ENCODE data around the gene PDE11A.

The PDE11A gene

DNA sequence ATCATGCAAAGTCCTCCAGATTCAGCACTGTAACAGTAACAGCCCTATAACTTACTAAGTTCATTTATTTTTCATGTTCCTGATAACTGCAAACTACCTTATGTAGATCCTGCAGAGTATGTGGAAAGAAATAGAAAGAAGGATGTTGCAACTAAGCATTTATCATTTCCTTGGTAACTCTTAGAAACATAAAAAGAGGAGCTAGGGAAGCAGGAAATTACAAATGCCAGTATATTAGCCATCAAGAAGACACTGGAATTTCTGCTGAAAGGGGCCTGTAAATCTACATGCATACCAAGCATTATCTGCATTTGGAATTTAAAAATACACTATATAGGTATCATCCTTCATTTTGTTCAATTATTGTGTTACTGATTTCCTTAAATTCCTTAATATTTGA is 66.8 kb downstream of the PDE11A start:
- TF ChIP-seq POLR2AphosphoS5 (IDR thresholded peaks at IDR 0.05; ENCODE audit: low read depth, low read length) (no peak), SIN3A (IDR thresholded peaks at IDR 0.05; ENCODE audit: borderline replicate concordance, insufficient read depth, low read length) (no peak), FOXP2 (optimal IDR thresholded peaks at IDR 0.05; ENCODE audit: borderline replicate concordance, extremely low read depth, extremely low read length, insufficient read depth) (no peak), TAF1 (IDR thresholded peaks at IDR 0.05; ENCODE audit: borderline replicate concordance, insufficient read depth, low read length) (no peak)
- TF ChIP-seq, protein P1, sequence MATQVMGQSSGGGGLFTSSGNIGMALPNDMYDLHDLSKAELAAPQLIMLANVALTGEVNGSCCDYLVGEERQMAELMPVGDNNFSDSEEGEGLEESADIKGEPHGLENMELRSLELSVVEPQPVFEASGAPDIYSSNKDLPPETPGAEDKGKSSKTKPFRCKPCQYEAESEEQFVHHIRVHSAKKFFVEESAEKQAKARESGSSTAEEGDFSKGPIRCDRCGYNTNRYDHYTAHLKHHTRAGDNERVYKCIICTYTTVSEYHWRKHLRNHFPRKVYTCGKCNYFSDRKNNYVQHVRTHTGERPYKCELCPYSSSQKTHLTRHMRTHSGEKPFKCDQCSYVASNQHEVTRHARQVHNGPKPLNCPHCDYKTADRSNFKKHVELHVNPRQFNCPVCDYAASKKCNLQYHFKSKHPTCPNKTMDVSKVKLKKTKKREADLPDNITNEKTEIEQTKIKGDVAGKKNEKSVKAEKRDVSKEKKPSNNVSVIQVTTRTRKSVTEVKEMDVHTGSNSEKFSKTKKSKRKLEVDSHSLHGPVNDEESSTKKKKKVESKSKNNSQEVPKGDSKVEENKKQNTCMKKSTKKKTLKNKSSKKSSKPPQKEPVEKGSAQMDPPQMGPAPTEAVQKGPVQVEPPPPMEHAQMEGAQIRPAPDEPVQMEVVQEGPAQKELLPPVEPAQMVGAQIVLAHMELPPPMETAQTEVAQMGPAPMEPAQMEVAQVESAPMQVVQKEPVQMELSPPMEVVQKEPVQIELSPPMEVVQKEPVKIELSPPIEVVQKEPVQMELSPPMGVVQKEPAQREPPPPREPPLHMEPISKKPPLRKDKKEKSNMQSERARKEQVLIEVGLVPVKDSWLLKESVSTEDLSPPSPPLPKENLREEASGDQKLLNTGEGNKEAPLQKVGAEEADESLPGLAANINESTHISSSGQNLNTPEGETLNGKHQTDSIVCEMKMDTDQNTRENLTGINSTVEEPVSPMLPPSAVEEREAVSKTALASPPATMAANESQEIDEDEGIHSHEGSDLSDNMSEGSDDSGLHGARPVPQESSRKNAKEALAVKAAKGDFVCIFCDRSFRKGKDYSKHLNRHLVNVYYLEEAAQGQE (IDR thresholded peaks at IDR 0.05; ENCODE audit: insufficient read depth in 1 of 2, low read depth in 2 of 2, low read length in 2 of 2) = no peak

DNA sequence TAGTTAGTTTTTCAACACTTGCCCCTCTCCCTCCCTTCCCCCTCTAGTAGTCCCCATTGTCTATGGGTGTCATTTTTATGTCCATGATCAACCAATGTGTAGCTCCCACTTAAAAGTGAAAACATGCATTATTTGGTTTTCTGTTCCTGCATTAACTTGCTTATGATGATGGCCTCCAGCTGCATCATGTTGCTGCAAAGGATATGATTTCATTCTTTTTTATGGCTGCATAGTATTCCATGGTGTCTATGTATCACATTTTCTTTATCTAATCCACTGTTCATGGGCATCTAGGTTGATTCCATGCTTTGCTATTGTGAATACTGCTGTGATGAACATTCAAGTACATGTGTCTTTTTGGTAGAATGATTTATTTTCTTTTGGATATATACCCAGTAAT is 70.5 kb downstream of the PDE11A start:
- TF ChIP-seq FOXP2 (optimal IDR thresholded peaks at IDR 0.05; ENCODE audit: borderline replicate concordance, extremely low read depth, extremely low read length, insufficient read depth) (no peak), SIN3A (IDR thresholded peaks at IDR 0.05; ENCODE audit: borderline replicate concordance, insufficient read depth, low read length) (no peak), TAF1 (IDR thresholded peaks at IDR 0.05; ENCODE audit: borderline replicate concordance, insufficient read depth, low read length) (no peak), POLR2AphosphoS5 (IDR thresholded peaks at IDR 0.05; ENCODE audit: low read depth, low read length) (no peak)
- TF ChIP-seq, protein P1 (IDR thresholded peaks at IDR 0.05; ENCODE audit: insufficient read depth in 1 of 2, low read depth in 2 of 2, low read length in 2 of 2) = no peak

DNA sequence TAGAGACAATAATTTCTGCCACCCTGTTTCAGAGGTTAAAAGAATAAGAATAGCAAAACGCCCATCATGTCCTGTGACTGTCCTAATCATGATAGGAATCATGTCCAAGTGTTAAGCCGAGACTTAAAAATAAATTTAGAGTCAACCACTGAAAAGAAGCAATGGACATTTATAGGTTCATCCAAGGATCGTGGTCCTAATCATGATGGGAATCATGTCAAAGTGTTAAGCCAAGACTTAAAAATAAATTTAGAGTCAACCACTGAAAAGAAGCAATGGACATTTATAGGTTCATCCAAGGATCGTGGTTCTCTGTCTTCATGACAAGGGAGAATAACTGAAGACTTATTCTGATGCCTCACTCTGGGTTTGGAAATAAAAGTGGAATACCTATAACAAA is 73.6 kb downstream of the PDE11A start:
- no peak for TF ChIP-seq SIN3A (IDR thresholded peaks at IDR 0.05; ENCODE audit: borderline replicate concordance, insufficient read depth, low read length)
- TF ChIP-seq TAF1 (IDR thresholded peaks at IDR 0.05; ENCODE audit: borderline replicate concordance, insufficient read depth, low read length) = no peak
- TF ChIP-seq, protein P1 (IDR thresholded peaks at IDR 0.05; ENCODE audit: insufficient read depth in 1 of 2, low read depth in 2 of 2, low read length in 2 of 2) = no peak
- TF ChIP-seq FOXP2 (optimal IDR thresholded peaks at IDR 0.05; ENCODE audit: borderline replicate concordance, extremely low read depth, extremely low read length, insufficient read depth) = no peak
- TF ChIP-seq POLR2AphosphoS5 (IDR thresholded peaks at IDR 0.05; ENCODE audit: low read depth, low read length) = no peak

DNA sequence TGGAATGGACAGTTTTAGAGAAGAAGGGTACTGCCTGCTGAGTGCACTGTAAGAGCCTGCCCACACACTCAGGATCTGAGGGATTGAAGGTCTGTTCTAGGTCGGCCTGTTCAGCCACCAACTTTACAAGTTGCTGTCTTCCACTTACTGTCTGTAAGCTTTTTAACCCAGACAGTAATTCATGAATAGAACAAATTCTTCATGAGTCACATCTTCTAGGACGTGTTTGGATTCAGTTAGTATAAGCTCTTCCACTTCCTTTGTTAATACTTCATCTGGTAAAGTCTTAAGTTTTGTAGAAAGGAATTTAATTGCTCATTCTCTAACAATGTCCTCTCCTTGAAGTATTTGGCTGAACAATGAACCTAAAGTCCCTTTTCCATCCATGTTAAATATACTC is 74.6 kb downstream of the PDE11A start:
- TF ChIP-seq POLR2AphosphoS5 (IDR thresholded peaks at IDR 0.05; ENCODE audit: low read depth, low read length) = no peak
- TF ChIP-seq, protein P1 (IDR thresholded peaks at IDR 0.05; ENCODE audit: insufficient read depth in 1 of 2, low read depth in 2 of 2, low read length in 2 of 2) = no peak
- no peak for TF ChIP-seq SIN3A (IDR thresholded peaks at IDR 0.05; ENCODE audit: borderline replicate concordance, insufficient read depth, low read length)
- TF ChIP-seq FOXP2 (optimal IDR thresholded peaks at IDR 0.05; ENCODE audit: borderline replicate concordance, extremely low read depth, extremely low read length, insufficient read depth) = no peak
- no peak for TF ChIP-seq TAF1 (IDR thresholded peaks at IDR 0.05; ENCODE audit: borderline replicate concordance, insufficient read depth, low read length)

DNA sequence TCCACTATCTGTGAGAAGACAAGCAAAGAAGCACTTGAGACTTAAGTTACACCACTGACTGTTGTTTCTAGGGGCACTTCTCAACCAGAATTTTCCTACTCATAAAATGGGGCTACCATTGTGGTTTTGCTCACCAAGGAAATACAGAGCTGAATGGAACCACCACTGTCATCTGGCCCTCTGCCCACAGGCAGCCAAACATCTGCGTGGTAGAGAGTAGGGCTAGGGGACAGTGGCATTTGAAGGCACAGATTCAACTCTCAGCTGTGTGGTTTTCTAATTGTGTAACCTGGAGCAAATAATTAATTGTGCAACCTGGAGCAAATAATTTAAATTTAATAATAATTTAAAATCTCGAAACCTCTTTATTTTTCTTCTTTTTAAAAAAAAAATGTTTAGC is 79.6 kb downstream of the PDE11A start:
- TF ChIP-seq, protein P1 (IDR thresholded peaks at IDR 0.05; ENCODE audit: insufficient read depth in 1 of 2, low read depth in 2 of 2, low read length in 2 of 2) = no peak
- TF ChIP-seq SIN3A (IDR thresholded peaks at IDR 0.05; ENCODE audit: borderline replicate concordance, insufficient read depth, low read length) (no peak), POLR2AphosphoS5 (IDR thresholded peaks at IDR 0.05; ENCODE audit: low read depth, low read length) (no peak), FOXP2 (optimal IDR thresholded peaks at IDR 0.05; ENCODE audit: borderline replicate concordance, extremely low read depth, extremely low read length, insufficient read depth) (no peak), TAF1 (IDR thresholded peaks at IDR 0.05; ENCODE audit: borderline replicate concordance, insufficient read depth, low read length) (no peak)
